Ecto neural progenitor cell (in vitro differentiated cells): Measurements from ENCODE around the gene GLT6D1.
"Not testable (repeated sequence)": the region's sequence is repeated elsewhere in the genome, so short reads cannot be mapped to it uniquely, and the experiment has no call there.

Experiments used
- DNase-seq: peaks from one replicate; pipeline ENCODE4 v3.0.0-alpha.2; 2018; ENCODE audit warnings: low spot score

The GLT6D1 gene

DNA sequence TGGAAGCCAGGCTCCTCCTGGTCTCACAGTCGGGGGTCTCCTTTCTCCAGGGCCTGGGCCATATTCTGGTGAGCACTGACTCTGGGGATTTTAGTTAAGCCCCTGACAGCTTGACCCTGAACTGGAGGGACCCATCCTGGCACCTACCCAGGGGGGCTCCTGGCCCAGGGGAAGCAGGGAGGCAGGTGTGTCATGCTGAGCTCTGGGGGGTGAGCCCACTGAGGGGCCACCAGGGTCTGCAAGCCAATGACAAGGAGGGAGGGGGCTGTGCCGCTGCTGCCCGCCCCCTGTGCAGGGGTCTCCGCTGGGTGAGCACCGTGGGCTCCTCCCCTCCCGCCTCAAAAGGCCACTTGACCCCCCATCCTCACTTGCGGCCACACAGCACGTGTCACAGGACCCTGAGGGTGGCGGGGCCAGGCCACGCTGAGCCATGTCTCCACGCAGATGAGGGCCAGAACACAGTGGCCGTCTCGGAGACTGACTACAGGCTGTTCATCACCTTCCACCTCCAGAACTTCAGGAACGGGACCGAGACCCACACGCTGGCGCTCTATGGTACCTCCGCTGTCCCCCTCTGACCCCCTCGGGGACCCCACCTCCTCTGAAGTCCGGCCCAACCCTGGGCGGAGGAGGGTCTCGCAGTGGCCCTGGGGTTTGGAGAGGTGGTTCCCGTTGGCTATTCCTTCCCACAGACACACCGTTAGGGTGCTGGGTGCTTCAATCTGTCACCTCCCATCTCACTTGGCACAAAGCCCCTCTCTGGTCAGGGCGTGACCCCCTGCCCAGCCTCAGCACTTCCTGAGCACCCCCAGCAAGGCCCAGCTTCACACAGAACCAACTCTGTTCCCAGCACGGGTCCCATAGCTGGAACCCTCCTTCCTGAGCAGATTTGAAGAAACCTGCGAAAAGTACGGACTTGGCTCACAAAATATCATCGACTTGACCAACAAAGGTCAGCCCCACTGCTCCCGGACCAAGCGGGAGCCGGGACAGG is 25.8 kb upstream of the GLT6D1 start:
- no peak for DNase-seq

GRCh38 chr9:135664266-135664665 is 24.9 kb upstream of the GLT6D1 start:
- no peak for DNase-seq

DNA sequence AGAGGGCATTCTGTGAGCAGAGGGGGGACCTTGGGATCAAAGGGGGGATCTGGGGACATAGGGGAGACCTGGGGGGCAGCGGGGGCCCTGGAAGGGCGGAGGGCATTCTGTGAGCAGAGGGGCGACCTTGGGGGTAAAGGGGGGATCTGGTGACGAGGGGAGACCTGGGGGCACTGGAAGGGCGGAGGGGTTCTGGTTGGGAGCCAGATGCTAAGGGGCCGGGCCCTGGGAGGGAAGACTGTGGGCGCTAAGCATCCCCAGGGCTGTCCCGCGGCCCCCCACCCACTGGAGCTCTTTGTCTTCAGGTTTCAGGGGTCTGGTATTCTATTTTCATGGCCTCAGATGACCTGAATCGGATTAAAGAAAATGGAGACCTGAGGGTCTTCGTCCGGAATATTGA is 24.5 kb upstream of the GLT6D1 start:
- no peak for DNase-seq

DNA sequence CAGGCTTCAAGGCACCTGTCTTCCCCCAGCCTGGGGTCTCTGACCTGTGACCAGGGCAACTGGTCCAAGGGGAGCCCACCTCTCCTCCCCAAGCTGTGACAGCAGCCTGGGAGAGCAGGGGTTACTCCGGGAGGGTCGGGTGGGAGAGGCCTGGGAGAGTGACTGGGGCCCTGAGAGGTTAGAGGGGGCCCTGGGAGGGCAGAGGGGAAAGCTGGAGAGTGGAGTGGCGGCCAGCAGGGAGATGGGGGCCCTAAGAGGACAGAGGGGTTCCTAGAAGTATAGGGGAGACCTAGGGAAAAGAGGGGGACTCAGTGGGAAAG is 24.1 kb upstream of the GLT6D1 start:
- DNase-seq = peak; percentile 36

DNA sequence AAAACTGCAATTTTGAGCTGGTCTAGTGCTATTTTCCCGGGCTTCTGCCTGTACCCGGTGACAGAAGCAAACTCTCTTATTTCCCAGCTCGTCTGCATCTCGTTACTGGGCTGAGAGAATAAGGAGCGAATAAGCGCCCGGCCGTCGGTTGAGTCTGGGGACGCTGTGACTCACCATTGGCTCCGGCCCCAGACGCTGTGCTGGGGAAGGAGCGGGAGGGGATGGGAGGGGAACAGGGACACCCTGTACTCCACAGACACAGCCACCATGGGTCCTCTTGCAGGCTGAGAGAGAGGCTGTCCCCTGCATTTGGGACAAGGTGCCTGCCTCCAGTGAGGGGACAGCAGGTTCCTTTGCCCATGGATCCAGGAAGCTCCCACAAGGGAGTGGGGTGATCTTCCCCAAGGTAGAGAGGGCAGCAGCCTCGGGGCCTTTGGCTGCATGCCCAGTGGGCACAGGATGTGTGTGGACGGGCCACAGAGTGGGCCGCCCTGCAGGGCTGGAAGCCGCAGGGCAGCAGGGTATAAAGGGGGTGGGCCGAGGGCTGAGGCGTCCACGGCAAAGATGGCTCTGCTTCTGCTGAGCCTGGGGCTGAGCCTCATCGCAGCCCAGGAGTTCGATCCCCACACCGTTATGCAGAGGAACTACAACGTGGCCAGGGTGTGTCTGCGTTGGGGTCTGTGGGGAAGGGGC is 23.6 kb upstream of the GLT6D1 start, which contains the start of gene LCN9:
TSS of gene LCN9 (plus strand) at position 552 of the 693 bp plus-strand sequence. CDS start at position 565, 13 bp downstream.
- no peak for DNase-seq

DNA sequence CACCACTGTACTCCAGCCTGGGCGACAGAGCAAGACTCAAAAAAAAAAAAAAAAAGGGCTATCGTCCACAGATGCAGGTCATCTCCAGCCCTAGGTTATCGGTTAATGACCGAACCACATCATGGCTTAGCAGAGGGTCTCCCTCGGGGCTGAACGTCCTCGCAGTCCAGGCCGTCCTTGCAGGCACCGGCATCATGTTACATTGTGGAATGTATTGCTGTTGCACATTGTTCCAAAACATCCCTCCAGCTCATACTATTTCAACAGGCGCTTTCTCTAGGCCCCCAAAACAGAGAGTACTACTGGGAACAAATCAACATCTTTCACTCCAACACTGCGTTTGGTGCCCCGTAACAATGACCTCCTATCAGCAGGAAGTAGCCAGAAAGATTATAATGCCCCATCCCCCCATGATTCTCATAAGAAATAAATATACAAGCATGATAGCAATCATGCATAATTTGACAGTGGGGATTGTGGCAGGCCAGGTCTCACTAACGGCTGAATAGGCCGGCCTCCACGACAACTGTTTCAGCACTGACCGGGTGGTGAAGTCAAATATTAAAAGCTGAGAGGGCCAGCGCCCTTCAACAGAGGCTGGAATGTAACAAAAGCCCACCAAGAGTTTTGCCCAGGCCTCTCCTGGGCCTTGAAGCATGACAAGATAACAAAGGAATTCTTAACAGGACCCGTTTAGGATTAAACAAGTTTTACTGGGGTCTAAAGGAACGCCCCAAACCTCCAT is 22.6 kb upstream of the GLT6D1 start:
- no peak for DNase-seq

DNA sequence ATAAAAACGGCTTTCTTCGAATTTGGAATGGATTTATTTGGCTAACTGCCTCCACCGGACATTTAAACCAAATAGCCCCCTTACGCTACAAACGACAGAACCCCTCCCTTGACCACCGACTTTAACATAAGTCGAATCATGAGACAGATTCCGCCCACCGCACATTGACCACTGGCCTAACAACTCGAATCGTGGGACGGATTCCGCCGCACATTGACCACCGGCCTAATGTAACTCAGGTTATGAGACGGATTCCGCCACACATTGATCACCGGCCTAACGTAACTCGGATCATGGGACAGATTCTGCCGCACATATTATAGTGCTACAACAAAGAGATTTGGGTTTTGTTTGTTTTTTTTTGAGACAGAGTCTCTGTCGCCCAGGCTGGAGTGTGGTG is 21.1 kb upstream of the GLT6D1 start:
- DNase-seq = no peak

- DNase-seq = no peak
These were observed 19.9 kb upstream of the GLT6D1 start for GRCh38 chr9:135659252-135659651.

- no peak for DNase-seq
These were observed 18.1 kb upstream of the GLT6D1 start for GRCh38 chr9:135657416-135657815.

GRCh38 chr9:135655317-135655716 is 16.0 kb upstream of the GLT6D1 start:
- DNase-seq = no peak

- no peak for DNase-seq
These were observed 11.1 kb upstream of the GLT6D1 start for GRCh38 chr9:135650408-135650807.

- no peak for DNase-seq
These were observed 10.2 kb upstream of the GLT6D1 start for GRCh38 chr9:135649508-135649907.

GRCh38 chr9:135648494-135649410 is 9.4 kb upstream of the GLT6D1 start:
- no peak for DNase-seq

- no peak for DNase-seq
These were observed 8.5 kb upstream of the GLT6D1 start for GRCh38 chr9:135647884-135648283.

- DNase-seq = no peak
These were observed 5.4 kb upstream of the GLT6D1 start for GRCh38 chr9:135644631-135645218.

DNA sequence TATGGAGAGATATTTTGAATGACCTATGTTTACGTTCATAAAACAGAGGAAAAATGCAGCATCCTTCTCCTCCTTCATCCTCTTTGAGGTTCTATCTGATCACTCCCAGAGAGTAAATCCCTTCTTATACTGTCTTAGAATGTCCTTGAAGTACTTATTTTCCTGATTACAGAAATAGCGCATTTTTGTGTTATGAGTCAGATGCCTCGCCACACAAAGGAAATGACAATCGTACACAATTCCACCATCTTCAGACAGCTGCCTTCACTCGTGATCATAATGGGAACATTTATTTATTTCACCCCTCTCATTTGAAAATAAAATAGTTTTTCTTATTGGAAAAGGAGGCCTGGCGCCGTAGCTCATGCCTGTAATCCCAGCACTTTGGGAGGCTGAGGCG is 2.4 kb upstream of the GLT6D1 start:
- no peak for DNase-seq

DNA sequence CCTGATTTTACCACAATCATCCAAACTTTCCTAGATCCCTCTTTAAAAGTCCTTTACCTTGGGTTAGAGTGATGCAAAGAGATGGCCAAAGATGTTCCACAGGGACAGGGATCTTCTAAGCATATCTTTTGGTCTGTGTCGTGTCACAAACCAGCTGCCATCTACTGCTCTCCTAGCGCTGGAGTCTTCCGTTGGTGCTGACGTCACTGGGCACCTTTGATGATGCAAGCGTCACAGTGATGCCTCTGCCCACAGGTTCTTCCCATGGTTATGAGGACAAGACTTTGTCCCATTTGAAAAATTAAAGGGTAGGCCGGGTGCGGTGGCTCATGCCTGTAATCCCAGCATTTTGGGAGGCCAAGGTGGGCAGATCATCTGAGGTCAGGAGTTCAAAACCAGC is 1.7 kb upstream of the GLT6D1 start:
- no peak for DNase-seq

GRCh38 chr9:135636930-135637530 is 2.3 kb downstream of the GLT6D1 start:
- DNase-seq = not testable (repeated sequence)

DNA sequence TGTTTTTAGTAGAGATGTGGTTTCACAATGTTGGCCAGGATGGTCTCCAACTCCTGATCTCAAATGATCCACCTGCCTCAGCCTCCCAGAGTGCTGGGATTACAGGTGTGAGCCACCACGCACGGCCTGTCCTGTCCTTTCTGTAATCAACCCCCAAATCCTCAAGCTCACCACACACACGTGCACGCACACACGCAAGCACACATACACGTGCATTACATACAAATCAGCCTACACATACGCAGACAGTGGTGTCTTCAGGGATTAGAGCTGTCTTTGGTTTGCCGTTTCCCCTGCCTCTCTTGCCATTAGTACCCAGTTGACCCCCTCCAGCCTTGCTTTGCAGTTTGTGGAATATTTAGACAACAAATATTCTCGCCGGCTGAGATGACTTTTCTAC is 6.5 kb downstream of the GLT6D1 start:
- DNase-seq = no peak

GRCh38 chr9:135624282-135624681 is 15.1 kb downstream of the GLT6D1 start:
- no peak for DNase-seq
